ENCODE measurements around the gene OTX2.

DNA sequence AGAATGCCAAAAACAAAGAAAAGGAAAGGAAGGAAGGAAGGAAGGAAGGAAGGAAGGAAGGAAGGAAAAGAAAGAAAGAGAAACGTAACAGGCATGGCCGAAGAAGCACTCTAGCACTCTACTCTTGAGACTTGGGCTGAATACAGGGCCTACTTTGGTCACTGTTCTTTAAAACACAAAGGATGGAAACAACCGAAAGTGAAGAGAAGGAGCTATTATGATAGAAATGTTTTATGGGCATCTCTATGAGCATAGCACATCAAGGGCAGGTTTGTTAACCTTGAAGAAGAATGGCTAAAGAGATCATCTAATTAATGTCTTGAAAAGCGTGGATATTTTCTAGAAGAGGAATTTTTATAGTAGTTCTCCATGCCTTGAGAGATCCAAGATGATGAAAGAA is 15.9 kb upstream of the OTX2 start:
- TF ChIP-seq, protein P1, sequence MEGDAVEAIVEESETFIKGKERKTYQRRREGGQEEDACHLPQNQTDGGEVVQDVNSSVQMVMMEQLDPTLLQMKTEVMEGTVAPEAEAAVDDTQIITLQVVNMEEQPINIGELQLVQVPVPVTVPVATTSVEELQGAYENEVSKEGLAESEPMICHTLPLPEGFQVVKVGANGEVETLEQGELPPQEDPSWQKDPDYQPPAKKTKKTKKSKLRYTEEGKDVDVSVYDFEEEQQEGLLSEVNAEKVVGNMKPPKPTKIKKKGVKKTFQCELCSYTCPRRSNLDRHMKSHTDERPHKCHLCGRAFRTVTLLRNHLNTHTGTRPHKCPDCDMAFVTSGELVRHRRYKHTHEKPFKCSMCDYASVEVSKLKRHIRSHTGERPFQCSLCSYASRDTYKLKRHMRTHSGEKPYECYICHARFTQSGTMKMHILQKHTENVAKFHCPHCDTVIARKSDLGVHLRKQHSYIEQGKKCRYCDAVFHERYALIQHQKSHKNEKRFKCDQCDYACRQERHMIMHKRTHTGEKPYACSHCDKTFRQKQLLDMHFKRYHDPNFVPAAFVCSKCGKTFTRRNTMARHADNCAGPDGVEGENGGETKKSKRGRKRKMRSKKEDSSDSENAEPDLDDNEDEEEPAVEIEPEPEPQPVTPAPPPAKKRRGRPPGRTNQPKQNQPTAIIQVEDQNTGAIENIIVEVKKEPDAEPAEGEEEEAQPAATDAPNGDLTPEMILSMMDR (conservative IDR thresholded peaks at IDR 0.05), result no peak
- no peak for TF ChIP-seq EZH2 (IDR thresholded peaks at IDR 0.05; ENCODE audit: low read depth)
